IPS-NIHi7 (cell line): ENCODE measurements around the gene NBAS.

ENCODE experiments used
- DNase-seq: peaks from one replicate; pipeline ENCODE4 v3.0.0; 2012; ENCODE audit warnings: mixed read lengths; ENCODE audit errors: extremely low spot score

Gene NBAS

DNA sequence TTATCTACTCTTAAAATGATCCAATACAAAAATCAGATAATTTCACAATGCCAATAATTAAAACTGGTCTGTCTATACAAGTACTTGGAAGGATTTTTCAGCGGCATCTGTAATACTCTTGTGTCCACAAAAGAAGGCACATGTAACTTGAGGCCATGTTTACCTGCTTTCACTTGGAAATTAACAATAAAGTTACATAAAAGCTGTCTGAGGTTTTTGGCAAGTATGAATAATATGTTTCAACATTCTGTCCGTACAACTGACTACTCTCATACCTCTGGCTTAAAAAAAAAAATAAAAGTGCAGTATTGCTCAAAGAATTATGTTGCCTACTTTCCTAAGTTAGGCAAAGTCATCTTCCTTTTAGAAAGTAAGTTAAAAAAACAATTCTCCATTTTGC, 253.6 kb downstream of the NBAS start:
- DNase-seq, result no peak

DNA sequence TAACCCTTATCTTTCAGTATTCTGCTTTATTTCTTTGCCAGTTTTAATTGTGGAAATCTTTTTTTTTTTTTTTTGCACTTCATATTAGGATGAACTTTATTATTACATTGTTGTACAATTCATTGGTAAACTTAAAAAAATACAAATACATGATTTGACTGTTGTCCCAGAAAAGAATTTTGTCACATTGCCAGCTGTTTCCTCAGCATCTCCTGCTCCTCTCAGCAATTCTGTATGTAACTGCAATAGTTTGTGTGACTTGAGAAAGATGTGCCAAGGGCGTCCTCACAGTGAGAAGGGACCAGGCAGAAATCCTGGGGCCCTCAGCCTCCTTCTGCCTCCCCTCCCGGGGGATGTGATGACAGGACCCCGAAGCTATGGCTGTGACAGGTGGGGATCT, 254.4 kb downstream of the NBAS start:
- no peak for DNase-seq

GRCh38 chr2:15303874-15304273, 257.3 kb downstream of the NBAS start:
- DNase-seq, result no peak

DNA sequence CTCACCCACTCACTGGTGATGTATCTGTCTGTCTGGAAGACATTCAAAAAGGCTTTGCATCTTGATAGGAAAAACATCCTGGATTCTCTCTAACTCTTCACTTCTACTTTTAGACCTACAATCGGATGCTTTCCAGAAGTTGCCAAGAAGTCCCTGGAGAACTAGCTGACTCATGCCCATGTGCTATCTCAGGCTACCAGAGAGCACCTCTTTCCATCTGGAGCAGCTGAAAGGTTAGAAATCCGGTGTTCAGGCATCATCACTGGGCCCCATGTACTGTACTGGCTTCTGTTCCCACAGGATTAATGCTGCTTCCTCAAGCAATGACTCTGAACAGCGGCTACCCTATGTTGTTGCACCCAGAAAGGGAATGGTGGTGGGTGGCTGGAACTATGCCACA, 259.0 kb downstream of the NBAS start:
- DNase-seq, result no peak

DNA sequence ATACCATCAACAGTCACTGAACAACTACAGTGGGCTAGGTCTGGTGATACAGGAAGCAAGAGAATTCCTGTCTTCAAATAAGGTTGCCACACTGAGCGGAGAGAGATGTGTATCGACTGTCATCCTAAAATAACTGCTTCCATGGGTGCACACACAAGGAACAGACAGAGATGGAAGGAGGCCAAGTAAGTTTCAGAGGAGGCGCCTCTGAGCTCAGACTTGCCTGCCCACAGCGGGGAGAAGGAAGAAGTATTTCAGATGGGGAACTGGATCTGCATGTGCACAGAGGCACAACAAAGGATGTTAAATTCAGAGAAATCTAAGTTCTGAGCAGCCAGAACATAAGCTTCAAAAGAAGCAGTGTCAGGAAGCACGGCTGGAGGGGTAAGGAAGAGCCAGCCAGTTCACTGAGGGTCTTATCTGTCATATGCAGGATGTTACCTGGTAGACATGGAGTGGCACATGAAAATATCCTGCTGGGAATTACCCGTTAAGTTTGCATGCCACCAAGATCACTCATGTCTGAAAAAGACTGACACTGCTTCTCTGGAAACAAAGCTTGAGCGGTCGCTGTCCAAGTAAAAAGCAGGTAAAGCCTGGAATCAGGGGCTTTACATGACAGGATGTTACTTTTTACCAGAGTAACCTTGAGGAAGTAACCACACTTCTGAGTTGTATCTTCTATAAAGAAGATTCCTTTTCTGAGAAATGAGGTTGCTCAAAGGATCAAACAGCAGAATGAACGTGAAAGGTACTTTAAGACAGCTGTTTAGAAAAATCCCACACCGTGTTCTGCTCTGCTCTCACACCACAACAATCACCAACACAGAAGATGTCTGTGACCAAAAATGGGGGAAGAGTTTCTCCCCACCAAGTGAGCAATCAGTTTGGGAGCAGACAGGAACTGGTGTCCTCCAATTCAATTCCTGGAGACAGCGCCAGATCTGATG, 260.2 kb downstream of the NBAS start:
- no peak for DNase-seq

DNA sequence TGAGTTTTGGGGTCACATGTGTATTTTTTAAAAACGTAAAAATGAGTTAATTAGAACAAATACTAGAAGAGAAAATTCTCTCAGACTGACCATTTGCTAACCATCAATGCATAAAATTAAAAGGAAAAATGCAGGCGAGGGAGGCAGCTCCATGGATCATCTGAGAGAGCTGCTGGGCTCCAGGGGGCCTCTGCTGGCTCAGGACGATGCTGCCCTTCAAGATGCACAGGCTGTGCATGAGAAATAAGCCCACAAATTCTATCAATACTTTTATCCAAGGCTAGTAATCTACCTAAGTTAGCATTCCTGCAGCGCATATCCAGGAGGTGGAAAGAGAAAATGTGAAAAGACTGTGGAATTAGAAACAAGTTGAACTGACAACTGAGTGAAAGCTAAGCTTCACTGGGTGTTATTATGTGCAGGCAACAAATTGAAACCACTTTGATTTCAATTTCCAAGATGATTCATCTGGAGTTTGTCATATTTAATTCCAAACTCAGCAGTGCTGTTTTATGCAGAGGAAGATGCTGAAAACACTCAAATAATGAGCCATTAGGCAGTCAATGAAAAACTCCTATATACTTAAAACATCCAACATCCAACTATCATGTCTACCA, 261.1 kb downstream of the NBAS start:
- DNase-seq, result no peak

DNA sequence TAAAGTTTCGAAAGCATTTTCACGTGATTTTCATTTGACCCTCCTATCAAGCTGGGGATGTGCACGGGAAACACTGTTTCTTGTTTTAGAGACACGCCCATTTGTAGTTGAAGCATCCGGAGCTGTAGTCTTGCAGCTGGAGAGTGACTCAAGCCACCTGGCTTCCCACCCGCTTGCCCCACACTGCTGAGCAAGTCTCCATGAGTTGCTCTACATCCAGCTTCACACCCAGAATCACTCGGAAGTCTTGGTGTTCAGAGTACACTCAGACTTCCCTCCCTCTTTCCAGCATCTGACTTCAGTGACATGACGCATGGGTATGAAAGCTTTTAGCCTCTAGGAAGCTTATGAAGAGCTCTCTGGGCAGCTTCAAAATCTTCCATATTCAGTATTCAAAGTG, 262.4 kb downstream of the NBAS start:
- DNase-seq, result no peak

GRCh38 chr2:15293262-15293937, 267.7 kb downstream of the NBAS start:
- no peak for DNase-seq

GRCh38 chr2:15287447-15288184, 273.5 kb downstream of the NBAS start:
- no peak for DNase-seq

DNA sequence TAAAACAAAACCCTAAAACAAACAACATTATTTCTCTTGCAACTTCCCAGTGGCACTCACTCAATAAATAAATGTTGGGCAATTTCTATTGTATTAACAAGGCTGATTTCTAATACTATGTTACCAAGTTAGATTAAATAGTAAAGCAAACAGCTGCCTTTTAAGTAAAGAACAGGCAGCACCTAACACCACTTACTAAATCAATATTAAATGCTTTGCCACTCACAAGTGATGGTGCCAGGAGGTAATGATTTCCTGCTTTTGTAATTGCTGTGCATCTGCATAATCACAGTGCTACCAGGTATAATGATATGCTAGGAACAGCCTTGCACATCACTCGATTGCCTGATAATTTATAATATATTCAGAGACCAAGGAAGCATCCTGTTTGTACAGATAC, 276.5 kb downstream of the NBAS start:
- DNase-seq, result no peak

DNA sequence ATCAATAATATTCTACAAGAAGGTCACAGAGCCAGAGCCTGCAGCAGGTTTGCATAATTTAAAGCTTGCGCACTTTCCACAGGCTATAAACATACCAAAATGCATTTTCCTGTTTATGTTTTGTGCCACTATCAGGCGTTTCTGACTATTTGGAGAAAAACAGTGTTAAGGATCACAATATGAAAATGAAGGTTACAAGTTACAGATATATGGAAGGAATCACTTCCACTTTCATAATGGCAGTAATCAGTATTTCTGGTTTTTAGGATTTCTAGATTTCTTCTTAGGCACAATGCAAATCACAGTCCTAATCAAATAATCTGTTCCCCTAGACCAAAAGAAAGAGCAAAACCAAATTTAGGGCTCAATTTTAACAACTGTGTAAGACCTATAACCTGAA, 279.5 kb downstream of the NBAS start:
- no peak for DNase-seq

DNA sequence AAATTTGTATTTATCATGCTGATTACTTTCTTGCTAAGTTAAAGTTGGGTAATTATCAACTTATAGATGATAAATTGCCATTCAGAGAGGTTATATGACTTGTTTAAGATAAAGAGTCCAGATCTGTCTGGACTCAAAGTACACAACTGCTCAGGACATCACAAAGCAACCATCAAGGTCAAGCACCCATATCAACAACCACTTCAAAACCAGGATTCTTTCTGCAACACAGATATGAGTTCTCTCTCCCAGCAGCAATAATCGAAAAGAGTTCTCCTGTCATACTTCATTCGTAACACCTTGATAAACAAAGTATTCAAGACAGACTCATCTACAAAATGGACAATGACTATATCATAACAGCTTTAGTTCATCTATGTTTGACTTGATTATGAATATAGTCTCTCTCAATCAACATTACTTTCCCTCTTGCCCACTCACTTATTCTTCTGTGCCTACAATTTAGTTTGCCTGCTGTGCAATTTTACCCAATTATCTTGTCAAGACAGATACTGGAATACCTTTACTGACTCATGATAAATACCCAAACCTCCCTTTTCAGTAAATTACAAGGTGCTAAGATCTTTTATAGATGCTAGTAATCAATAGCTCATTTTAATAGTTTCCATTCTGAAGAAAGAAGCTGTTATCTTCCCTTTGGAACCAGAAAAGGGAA, 281.8 kb downstream of the NBAS start:
- no peak for DNase-seq

GRCh38 chr2:15278296-15278695, 282.8 kb downstream of the NBAS start:
- DNase-seq, result no peak

GRCh38 chr2:15275346-15275745, 285.8 kb downstream of the NBAS start:
- no peak for DNase-seq

DNA sequence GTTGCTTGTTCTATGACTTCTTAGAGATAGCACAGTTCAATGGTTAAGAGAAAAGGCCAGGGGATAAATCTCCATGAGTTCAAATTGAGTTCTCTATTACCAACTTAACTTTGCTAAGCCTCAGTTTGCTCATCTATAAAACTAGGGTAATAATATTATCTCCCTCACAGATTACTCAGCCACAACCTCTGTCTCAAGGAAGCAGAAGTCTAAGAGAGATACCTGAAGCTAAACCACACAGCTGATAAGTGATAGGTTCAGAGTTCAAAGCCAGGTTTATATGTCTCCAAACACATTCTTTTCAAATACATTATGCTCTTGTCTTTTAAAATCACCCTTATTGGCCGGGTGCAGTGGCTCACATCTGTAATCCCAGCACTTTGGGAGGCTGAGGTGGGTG, 287.7 kb downstream of the NBAS start:
- DNase-seq, result no peak

DNA sequence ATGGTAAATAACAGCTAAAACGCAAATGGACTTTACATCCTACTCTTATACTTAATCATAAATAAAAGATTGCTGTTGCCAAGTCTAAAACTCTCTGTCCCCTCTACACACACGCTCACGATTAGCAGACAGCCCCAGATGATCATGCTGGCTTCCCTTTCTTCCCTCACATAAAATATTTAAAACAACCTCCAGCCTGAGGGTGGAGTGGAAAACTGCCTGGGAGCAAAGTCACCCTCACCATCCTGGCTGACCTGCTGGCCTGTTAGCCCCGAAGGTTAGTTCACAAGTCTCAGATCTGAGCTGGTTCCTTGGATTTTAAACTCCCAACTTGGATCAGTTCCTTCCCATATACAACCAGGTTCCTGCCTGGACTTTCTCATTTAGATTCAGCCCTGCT, 288.2 kb downstream of the NBAS start:
- DNase-seq, result no peak

GRCh38 chr2:15271941-15272542, 289.1 kb downstream of the NBAS start:
- DNase-seq, result no peak

DNA sequence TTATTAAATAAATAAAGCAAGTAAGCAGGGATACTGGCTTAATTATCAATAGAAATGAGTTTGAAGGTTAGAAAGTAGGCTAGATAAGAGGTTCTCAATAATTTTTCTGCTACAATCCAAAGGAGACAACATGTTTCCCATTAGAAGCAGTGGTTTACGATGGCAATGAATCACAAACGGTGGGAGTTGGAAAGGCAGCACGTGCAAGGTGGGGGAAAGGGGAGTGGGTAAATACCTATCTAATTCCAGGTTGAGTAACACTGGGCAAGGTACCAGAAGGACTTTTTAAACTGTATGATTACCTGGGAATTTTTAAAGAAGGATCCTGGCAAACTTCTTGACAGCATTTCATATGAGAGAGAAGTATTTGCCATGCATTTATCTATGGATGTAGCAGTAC, 289.9 kb downstream of the NBAS start:
- no peak for DNase-seq

- no peak for DNase-seq
Measured at GRCh38 chr2:15269043-15269442, 292.1 kb downstream of the NBAS start.

DNA sequence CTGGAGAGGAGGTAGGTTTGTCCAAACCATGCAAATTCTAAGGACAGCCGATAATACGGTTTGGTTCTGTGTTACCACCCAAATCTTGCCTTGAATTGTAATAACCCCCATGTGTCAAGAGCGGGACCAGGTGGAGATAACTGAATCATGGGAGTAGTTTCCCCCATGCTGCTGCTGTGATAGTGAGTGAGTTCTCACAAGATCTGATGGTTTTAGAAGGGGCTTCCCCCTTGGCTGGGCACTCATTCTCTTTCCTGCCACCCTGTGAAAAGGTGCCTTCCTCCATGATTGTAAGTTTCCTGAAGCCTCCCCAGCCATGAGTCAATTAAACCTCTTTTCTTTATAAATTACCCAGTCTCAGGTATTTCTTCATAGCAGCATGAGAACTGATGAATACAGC, 295.2 kb downstream of the NBAS start:
- DNase-seq, result no peak
